ENCODE data around the gene PARD3B.

Gene PARD3B

DNA sequence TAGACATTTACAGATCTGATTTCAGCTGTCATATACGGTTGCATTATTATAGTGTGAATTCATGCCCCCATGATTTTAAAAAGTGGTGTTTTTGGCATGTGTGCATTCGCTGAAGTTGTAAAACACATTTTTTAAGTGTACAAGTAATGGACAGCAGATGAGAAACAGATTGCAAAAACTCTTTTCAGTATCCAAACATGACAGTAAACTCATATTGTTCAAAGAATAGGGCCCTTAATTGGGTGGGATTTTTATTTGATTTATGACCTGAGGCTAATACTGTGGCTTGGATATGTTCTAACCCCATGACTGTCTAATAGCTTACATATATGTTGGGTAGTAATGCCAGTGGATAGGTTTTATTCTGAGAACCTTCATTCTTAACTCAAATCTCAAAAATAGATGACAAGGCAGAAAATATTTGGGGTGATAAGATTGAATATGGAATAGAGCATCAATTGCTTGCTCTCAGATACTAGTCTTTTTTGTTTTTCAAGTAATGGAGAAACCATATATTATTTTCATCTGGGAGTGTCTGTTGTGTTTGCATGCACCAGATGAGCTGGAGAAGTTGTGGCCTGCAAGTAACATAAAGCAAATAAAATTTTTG is 118.6 kb downstream of the PARD3B start:
- DNase-seq = no peak

- no peak for DNase-seq
Observed at GRCh38 chr2:204664708-204665121, 119.4 kb downstream of the PARD3B start.

DNA sequence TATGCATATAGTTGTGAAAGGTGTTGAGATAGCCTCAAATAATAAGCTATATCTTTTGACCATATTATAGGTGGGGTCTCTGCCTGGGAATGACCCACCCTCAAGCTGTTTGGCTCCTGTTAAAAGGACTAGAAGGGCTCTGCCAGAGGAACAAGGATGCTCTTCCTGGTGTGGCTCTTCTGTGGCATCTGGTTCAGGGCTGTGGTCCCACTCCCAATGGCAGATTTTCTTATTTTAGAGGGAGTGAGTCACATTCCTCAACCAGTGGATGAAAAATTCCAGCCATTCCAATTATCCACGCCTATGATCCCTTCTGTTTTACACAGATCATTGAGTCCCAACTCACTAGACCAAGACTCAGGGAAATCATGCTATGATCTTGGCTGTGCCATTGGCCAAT is 119.9 kb downstream of the PARD3B start:
- DNase-seq = no peak

GRCh38 chr2:204665771-204666170 is 120.5 kb downstream of the PARD3B start:
- no peak for DNase-seq

GRCh38 chr2:204667990-204668389 is 122.7 kb downstream of the PARD3B start:
- DNase-seq = no peak

DNA sequence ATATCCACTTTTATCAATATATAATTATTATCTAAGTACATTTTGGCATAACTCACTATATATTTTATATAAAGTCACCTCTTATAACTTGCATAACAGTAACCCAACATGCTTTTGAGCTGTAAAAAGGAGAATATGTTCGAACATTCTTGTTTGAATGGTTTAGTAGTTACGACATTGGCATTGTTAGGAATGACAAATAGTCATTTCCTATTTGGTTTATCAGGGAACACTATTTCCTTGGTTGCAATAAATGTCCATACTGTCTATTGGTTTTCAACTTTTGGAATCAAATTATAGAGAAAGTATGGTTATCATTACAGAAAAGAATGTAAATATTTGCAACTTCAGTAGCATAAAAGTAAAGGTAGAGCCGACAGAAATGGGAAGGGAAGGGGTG is 124.1 kb downstream of the PARD3B start:
- no peak for DNase-seq

- no peak for DNase-seq
Observed at GRCh38 chr2:204670124-204670523, 124.8 kb downstream of the PARD3B start.

DNA sequence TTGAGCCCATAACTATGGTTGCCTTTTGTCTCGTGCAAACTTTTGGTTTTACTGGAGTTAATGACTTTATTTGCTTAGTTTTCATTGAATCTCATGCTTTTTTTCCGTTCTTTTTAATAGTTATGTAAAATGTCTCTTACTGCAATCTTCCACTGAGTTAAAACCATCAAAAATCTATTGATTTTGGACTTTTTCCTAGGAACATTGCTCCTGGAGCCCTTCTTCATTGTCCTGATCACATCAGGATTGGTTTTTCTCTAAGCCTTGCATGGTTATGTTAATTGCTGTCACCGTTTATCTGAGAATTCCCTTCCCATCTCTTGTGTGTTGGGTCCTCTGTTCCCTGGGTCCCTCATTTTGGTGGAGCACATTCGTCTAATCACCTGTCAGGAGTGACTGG is 125.5 kb downstream of the PARD3B start:
- no peak for DNase-seq

GRCh38 chr2:204672772-204673171 is 127.5 kb downstream of the PARD3B start:
- no peak for DNase-seq

DNA sequence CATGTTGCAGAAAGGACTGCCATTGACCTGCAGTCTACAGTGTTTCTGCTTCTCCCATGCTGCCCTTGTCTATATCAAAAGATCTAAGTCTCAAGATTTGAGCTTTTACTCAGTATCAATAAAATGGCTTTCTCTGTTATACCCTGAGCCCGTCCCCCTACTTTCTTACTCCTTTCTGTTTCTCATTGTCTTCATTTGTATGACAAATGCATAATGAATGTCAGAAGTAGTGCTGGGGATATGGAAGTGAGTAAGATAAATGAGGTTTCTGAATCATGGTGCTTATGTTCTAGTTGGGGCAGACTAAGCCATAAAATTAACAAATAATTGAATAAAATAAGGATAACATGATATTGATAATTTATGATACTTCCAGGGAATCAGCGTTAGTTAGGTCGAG is 128.6 kb downstream of the PARD3B start:
- no peak for DNase-seq

GRCh38 chr2:204678031-204678430 is 132.8 kb downstream of the PARD3B start:
- DNase-seq = no peak

DNA sequence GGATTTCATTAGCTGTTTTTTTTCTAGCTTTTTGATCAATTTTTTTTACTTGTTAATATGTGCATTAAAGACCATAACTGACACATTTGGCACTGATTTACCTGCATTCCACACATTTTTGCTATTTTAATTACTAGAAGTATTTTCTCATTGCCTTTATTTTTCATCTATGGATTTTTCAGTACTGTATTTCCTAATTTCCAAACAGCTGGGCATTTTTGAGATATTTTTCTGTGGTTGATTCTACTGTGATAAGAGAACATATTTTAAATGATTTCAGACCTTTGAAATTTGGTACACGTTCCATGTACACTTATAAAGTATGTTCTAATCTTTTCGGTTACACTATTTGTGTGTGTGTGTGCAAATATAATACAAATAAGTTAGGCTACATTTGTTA is 135.3 kb downstream of the PARD3B start:
- no peak for DNase-seq

DNA sequence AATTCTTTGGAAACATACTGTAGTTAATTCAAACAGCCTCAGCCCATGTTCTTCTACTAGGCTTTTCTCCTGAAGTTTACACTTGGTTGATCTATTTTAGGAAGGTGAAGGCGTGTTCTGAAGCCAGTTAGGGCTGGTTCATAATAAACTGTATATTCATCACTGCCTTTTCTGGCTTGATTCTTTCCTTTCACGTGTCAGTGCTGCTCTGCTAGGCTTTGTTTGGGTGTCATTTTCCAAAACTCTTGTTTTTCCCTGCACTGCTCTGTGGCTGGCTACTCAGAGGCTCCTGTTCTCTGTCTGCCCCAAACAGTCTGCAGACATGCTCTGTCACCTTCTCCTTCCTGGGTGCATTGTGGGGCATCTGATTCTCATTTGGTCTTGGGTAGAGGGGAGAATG is 136.1 kb downstream of the PARD3B start:
- no peak for DNase-seq

DNA sequence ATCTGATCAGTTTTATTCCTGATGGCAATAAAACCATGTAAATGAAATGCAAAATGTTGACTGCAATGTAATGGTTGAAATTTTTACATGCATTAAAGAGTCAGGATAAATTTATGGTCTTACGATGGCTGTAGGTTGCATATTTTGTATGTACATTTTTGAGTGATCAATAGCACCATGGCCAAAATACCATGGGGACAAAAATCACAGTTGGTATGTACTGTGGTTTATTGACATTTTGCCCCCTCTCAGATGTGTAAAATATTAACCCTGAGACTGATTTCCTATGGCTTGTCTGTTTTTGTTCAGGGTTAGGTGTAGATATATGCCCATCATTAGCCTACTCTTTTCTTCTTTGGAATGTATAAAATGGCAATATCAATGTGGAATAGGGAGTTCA is 138.1 kb downstream of the PARD3B start:
- DNase-seq = no peak

- DNase-seq = no peak
Observed at GRCh38 chr2:204686406-204686805, 141.1 kb downstream of the PARD3B start.

- DNase-seq = no peak
Observed at GRCh38 chr2:204687776-204688175, 142.5 kb downstream of the PARD3B start.

GRCh38 chr2:204691911-204692510 is 146.7 kb downstream of the PARD3B start:
- DNase-seq = peak; percentile 77

DNA sequence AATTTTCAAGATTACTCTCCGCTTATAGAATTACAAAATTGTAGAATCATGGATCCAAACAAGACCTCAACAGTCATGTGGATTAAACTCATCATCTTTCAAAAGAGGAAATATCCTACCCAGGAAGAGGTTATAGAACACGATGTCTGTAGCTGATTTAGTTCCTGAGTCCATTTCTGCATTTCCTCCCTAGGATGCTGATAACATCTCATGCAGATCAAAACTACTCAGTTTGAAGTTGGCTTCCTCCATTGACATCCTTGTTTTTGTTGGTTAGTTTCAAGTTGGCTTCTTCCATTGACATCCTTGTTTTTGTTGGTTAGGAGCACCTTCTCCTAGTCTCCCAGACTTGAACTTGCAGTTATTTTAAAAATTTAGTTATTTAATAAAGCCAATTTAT is 147.5 kb downstream of the PARD3B start:
- DNase-seq = no peak

GRCh38 chr2:204693262-204693661 is 148.0 kb downstream of the PARD3B start:
- DNase-seq = no peak

DNA sequence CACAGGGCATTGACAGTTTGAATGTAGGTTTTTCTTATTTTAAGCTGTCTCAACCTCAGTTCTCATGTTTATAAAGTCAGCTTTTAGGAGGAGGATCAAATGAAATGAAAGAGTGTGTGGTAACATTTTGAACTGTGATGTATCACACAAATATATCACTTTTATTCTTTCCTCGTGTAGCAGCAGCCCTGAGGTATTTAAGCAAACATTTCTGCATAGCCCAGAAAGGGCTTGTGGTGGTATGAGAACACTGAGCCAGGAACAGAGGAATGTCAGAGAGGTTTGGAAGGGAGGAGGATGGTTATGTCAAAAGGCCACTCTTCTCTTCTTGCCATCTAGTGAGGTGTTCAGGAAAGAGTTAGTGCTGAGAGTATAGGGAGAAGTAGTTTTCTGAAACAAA is 150.2 kb downstream of the PARD3B start:
- DNase-seq = no peak

DNA sequence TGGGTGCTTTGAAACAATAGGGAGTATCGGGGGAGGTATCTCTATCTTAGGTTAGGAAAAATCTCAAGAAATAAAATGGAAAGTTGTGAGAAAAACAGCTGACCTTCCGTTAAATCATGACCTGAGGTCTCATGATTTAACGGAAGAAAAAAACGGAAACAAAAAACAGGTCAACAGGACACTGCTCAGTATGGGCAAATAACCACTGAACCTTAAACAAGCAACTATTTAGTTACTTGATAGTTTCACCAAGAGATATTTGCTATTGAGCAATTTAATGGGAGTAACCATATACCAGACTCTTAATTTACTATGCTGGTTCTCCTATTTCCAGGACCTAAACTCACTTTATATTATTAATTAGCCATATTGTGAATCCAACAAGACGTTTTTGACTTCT is 150.8 kb downstream of the PARD3B start:
- no peak for DNase-seq

GRCh38 chr2:204705243-204705932 is 160.1 kb downstream of the PARD3B start:
- DNase-seq = no peak

DNA sequence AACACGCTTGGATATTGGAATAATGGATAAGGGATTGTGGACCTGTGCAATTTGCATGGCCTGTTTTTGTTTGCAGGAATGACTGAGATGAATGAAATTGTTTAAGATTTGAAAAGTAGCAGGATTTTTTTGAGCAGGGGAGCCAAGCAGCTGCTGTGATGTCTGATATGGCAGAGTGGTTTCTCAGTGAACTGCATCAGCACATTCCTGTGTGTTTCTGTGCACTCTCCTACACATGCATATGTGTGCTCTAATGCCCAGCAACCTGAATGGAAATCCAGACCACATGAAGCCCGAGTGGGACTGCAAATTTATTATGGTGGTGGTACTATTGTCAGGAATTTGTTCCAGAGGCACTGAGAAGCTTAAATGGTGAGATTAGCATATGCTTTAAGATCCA is 161.7 kb downstream of the PARD3B start:
- no peak for DNase-seq

GRCh38 chr2:204713211-204713610 is 167.9 kb downstream of the PARD3B start:
- DNase-seq = no peak

DNA sequence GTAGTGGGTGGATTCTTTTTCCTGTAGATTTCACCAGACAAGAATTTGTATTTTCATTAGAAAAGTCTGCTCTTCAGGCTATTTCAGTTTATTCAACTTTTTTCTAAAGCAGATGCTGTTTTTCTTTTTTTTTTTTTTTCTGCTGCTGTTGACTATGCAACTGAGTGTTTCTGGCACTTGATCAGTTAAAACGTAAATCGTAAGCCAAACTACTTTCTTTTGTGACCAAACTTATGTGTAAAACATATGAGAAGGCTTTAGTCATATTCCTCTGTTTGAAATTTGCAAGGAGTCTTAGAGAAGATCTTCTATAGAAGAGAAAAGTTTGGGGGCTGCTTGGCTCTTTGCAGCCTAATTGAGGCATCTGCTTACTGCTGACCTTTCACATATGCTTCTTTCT is 170.1 kb downstream of the PARD3B start:
- no peak for DNase-seq

Measured in NCI-H69 (cell line).